ENCODE measurements around the gene MCRIP1. TPM values are rescaled to one million over a fixed set of nuclear protein-coding genes. Genes with fewer than 3 reads are reported as not detected.

MCRIP1 gene
- total and polyA plus RNA-seq, 2 of the 13 experiments (the other 11 are each of a cell fraction or from before 2014, with no cell fraction given), result 79.7 to 84.9 TPM

DNA sequence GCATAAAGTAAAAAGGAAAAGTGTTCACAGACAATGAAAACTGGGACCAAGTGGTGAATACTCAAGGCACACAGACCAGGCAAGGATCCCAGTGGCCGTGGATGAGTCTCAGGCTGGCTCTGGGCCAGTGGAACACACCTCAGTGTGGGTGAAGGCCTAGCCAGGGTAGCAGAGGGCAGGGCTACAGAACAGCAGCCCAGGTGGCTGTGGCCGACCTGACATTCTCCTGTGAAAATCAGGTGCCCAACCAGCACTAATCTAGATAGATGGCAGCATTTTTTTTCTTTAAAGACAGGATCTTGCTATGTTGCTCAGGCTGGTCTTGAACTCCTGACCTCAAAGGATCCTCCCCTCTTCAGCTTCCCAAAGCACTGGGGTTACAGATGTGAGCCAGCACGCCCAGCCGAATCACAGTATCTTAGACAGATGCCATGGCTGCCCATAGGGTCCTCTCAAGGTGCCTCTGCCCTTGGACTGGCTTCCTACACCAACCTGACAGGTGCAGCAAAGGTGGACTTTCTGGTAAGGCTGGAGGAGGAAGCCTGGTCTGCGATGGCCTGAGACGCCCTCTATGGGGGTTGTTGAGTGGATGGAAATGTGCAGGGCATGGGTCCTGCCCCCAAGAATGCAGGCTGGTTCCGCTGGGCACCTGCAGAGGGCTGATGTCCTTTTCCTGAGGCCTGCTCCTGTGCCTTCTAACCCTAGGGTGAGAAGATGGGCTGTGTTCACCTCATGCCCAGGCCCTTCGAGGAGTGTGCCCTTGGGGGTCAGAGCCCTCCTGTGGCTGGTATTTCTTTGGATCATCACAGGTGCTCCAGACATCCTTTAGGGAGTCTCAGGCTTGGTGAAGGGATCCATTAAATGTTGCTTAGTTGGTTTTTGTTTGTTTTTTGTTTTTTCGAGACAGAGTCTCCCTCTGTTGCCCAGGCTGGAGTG, 31.0 kb upstream of the MCRIP1 start (continued):
- TF ChIP-seq ZSCAN22 (CRISPR knock-in tag; IDR thresholded peaks at IDR 0.05), result peak; percentile 83
- TF ChIP-seq, protein P1, sequence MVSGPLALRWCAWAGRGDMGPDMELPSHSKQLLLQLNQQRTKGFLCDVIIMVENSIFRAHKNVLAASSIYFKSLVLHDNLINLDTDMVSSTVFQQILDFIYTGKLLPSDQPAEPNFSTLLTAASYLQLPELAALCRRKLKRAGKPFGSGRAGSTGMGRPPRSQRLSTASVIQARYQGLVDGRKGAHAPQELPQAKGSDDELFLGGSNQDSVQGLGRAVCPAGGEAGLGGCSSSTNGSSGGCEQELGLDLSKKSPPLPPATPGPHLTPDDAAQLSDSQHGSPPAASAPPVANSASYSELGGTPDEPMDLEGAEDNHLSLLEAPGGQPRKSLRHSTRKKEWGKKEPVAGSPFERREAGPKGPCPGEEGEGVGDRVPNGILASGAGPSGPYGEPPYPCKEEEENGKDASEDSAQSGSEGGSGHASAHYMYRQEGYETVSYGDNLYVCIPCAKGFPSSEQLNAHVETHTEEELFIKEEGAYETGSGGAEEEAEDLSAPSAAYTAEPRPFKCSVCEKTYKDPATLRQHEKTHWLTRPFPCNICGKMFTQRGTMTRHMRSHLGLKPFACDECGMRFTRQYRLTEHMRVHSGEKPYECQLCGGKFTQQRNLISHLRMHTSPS (CRISPR knock-in tag; IDR thresholded peaks at IDR 0.05; ENCODE audit: low read depth), result peak; percentile 59
- no peak for TF ChIP-seq ZNF619 (CRISPR knock-in tag; IDR thresholded peaks at IDR 0.05)
- TF ChIP-seq RBFOX2 (IDR thresholded peaks at IDR 0.05; ENCODE audit: low read depth, low read length), result peak; percentile 55
- TF ChIP-seq ZNF263 (CRISPR knock-in tag; IDR thresholded peaks at IDR 0.05), result peak; percentile 31; the same call in 1 of the 2 replicates
- 0 out of 2 replicates have a peak, but pooled peaks have one; percentile 26 for TF ChIP-seq NKX3-1 (CRISPR knock-in tag; IDR thresholded peaks at IDR 0.05)
- TF ChIP-seq FOXK1 (CRISPR knock-in tag; IDR thresholded peaks at IDR 0.05; ENCODE audit: borderline replicate concordance, low read depth), result no peak
- TF ChIP-seq AKAP8 (CRISPR knock-in tag; IDR thresholded peaks at IDR 0.05), result peak; percentile 53; the same call in 1 of the 2 replicates
- TF ChIP-seq KDM2A (CRISPR knock-in tag; IDR thresholded peaks at IDR 0.05; ENCODE audit: borderline replicate concordance, low read depth), result peak; percentile 31; the same call in 1 of the 2 replicates
- TF ChIP-seq HNRNPL (IDR thresholded peaks at IDR 0.05; ENCODE audit: low read depth, low read length), result peak; percentile 58; the same call in 1 of the 2 replicates
- no peak for TF ChIP-seq SETDB1 (CRISPR knock-in tag; IDR thresholded peaks at IDR 0.05; ENCODE audit: borderline replicate concordance)
- no peak for TF ChIP-seq FOXM1 (CRISPR knock-in tag; IDR thresholded peaks at IDR 0.05)
- no peak for TF ChIP-seq ZNF7 (CRISPR knock-in tag; IDR thresholded peaks at IDR 0.05)
- no peak for TF ChIP-seq ZNF33A (CRISPR knock-in tag; IDR thresholded peaks at IDR 0.05; ENCODE audit: borderline replicate concordance)
- TF ChIP-seq TP53 (CRISPR knock-in tag; conservative IDR thresholded peaks at IDR 0.05), result no peak
- TF ChIP-seq U2AF1 (optimal IDR thresholded peaks at IDR 0.05; ENCODE audit: low read depth, low read length), result peak; percentile 33
- TF ChIP-seq ZNF326 (CRISPR knock-in tag; IDR thresholded peaks at IDR 0.05; ENCODE audit: borderline replicate concordance), result peak; percentile 68
- peak; percentile 65; the same call in 1 of the 2 replicates for TF ChIP-seq SAFB2 (CRISPR knock-in tag; IDR thresholded peaks at IDR 0.05; ENCODE audit: borderline replicate concordance, low read depth)
- TF ChIP-seq TCF12 (IDR thresholded peaks at IDR 0.05), result no peak
- peak; percentile 32; the same call in 1 of the 2 replicates for TF ChIP-seq TCF12 (CRISPR knock-in tag; IDR thresholded peaks at IDR 0.05)
- TF ChIP-seq NFRKB (IDR thresholded peaks at IDR 0.05), result no peak
- TF ChIP-seq EP300 (IDR thresholded peaks at IDR 0.05; ENCODE audit: low read depth in 2 of 2, low read length in 2 of 2), result no peak
- TF ChIP-seq EP300 (CRISPR knock-in tag; IDR thresholded peaks at IDR 0.05; ENCODE audit: borderline replicate concordance), result 0 out of 2 replicates have a peak, but pooled peaks have one; percentile 13
- TF ChIP-seq PAF1 (CRISPR knock-in tag; IDR thresholded peaks at IDR 0.05), result peak; percentile 63
- TF ChIP-seq, protein P2, sequence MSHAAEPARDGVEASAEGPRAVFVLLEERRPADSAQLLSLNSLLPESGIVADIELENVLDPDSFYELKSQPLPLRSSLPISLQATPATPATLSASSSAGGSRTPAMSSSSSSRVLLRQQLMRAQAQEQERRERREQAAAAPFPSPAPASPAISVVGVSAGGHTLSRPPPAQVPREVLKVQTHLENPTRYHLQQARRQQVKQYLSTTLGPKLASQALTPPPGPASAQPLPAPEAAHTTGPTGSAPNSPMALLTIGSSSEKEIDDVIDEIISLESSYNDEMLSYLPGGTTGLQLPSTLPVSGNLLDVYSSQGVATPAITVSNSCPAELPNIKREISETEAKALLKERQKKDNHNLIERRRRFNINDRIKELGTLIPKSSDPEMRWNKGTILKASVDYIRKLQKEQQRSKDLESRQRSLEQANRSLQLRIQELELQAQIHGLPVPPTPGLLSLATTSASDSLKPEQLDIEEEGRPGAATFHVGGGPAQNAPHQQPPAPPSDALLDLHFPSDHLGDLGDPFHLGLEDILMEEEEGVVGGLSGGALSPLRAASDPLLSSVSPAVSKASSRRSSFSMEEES (CRISPR knock-in tag; IDR thresholded peaks at IDR 0.05), result no peak
- no peak for TF ChIP-seq KLF6 (CRISPR knock-in tag; IDR thresholded peaks at IDR 0.05)
- 0 out of 2 replicates have a peak, but pooled peaks have one; percentile 36 for TF ChIP-seq EEA1 (CRISPR knock-in tag; IDR thresholded peaks at IDR 0.05; ENCODE audit: borderline replicate concordance)
- no peak for TF ChIP-seq MED8 (CRISPR knock-in tag; IDR thresholded peaks at IDR 0.05; ENCODE audit: insufficient replicate concordance)
